Measurements from ENCODE around the gene DUXB.

GRCh38 chr16:75702242-75702641 is 981 bp upstream of the DUXB start:
- TF ChIP-seq CTCF (conservative IDR thresholded peaks at IDR 0.05; ENCODE audit: low read depth in 2 of 2): no peak
- TF ChIP-seq EZH2 (IDR thresholded peaks at IDR 0.05; ENCODE audit: low read depth, unreplicated experiment): no peak
- no peak for TF ChIP-seq EZH2phosphoT487 (IDR thresholded peaks at IDR 0.05; ENCODE audit: unreplicated experiment)
- no peak for TF ChIP-seq JUNB (IDR thresholded peaks at IDR 0.05; ENCODE audit: unreplicated experiment)
- no peak for TF ChIP-seq CREB1 (CRISPR knock-in tag; IDR thresholded peaks at IDR 0.05; ENCODE audit: low read depth)
- TF ChIP-seq REST (IDR thresholded peaks at IDR 0.05; ENCODE audit: unreplicated experiment): no peak
- no peak for TF ChIP-seq POLR2AphosphoS5 (IDR thresholded peaks at IDR 0.05; ENCODE audit: low read depth)
- no peak for TF ChIP-seq STAT1 (IDR thresholded peaks at IDR 0.05; ENCODE audit: unreplicated experiment)

Data from GM23338 (cell line).